HCT116 (cell line): ENCODE measurements around the gene KCNK5. TPM values are rescaled to one million over a fixed set of nuclear protein-coding genes. Genes with fewer than 3 reads are reported as not detected.

ENCODE experiments used
- ATAC-seq: fragments of 200-7000 bp; cut with Tn5 transposase; 2 replicates; pipeline ENCODE4 v1.9.1; 2020; ENCODE audit warnings: mild to moderate bottlenecking, moderate library complexity
- BruUV-seq: library from RNA; stranded (reverse); fragments of 400-500 nt; replicated peaks from 2 replicates; lab custom pipeline; 2021; lab: Mats Ljungman, UMichigan
- CTCF ChIA-PET: fragments of 300-600 bp; sonication (Branson Sonifier 250); formaldehyde crosslinking; loops from one replicate; lab custom pipeline; 2021; ENCODE audit warnings: antibody characterized with exemption; lab: Charles Lee
- POLR2A ChIA-PET: fragments of 300-600, 350-600 bp; sonication (Branson Sonifier 250); formaldehyde crosslinking; loops from one replicate; lab custom pipeline; 2021; ENCODE audit warnings: antibody characterized with exemption; lab: Charles Lee
- RAD21 ChIA-PET, 2 experiments: fragments of 300-600 bp; sonication (Branson Sonifier 250); formaldehyde crosslinking; loops; one replicate each; lab custom pipeline; 2023; ENCODE audit warnings: low total read pairs in 2 of 2; ENCODE audit not compliant: uncharacterized antibody in 2 of 2, unreplicated experiment in 2 of 2, low non-redundant PET in 1 of 2; lab: Charles Lee
- DNase-seq: peaks from one replicate; pipeline ENCODE4 v3.0.0-alpha.2; 2010; ENCODE audit warnings: low read depth, low spot score
- H2AFZ ChIP-seq: fragments of 200-600 bp; shearing (Covaris generic), sonication (generic); 2 replicates; pipeline ENCODE4 v1.6.1; 2017; ENCODE audit warnings: low read depth, mixed run types, mixed read lengths, antibody characterized with exemption, low read length; ENCODE audit not compliant: poor library complexity, severe bottlenecking
- H3K27ac ChIP-seq: 2 replicates; pipeline ENCODE4 v1.5.1; 2012; ENCODE audit warnings: low read depth, low read length
- H3K27me3 ChIP-seq: fragments of 200-600 bp; sonication (generic); 2 replicates; pipeline ENCODE4 v1.6.1; 2016; ENCODE audit warnings: mixed run types, low read length, mixed read lengths; ENCODE audit not compliant: insufficient read depth
- H3K36me3 ChIP-seq, 2 experiments: fragments of 200-500 bp in 1 of 2; fragments of 200-600 bp in 1 of 2; sonication (Bioruptor generic) in 1 of 2; sonication (generic) in 1 of 2; 2 replicates each; pipeline versions ENCODE4 v1.5.1 to v1.6.1; 2014 to 2016; ENCODE audit warnings: low read length in 2 of 2, inconsistent platforms in 1 of 2, mixed read lengths in 1 of 2, mixed run types in 1 of 2; ENCODE audit not compliant: insufficient read depth in 2 of 2, control insufficient read depth in 1 of 2
- H3K4me1 ChIP-seq, 2 experiments: fragments of 200-600 bp in 1 of 2; sonication (generic) in 1 of 2; 2 replicates each; pipeline versions ENCODE4 v1.5.1 to v1.6.1; 2012 to 2017; ENCODE audit warnings: low read length in 2 of 2, inconsistent platforms in 1 of 2, mild to moderate bottlenecking in 1 of 2, mixed read lengths in 1 of 2, mixed run types in 1 of 2, moderate library complexity in 1 of 2; ENCODE audit not compliant: insufficient read depth in 2 of 2, control insufficient read depth in 1 of 2
- H3K4me2 ChIP-seq: fragments of 200-600 bp; sonication (generic); 2 replicates; pipeline ENCODE4 v1.6.1; 2017; ENCODE audit warnings: mixed run types, low read length, mixed read lengths
- H3K4me3 ChIP-seq, 2 experiments: fragments of 200-600 bp in 1 of 2; sonication (generic) in 1 of 2; replicated peaks in 1 of 2; 2 replicates each; pipeline ENCODE4 v1.5.1; 2011 to 2016; ENCODE audit warnings: low read length in 2 of 2, control low read depth in 1 of 2, low read depth in 1 of 2, mild to moderate bottlenecking in 1 of 2, mixed read lengths in 1 of 2, mixed run types in 1 of 2
- H3K79me2 ChIP-seq: fragments of 200-600 bp; sonication (generic); 2 replicates; pipeline ENCODE4 v1.6.1; 2017; ENCODE audit warnings: mild to moderate bottlenecking, mixed run types, low read length, moderate library complexity, mixed read lengths; ENCODE audit not compliant: insufficient read depth
- H3K9ac ChIP-seq: fragments of 200-600 bp; sonication (generic); 2 replicates; pipeline ENCODE4 v1.6.1; 2016; ENCODE audit warnings: low read length, mixed read lengths
- H3K9me2 ChIP-seq: fragments of 200-600 bp; sonication (generic), shearing (Covaris generic); 2 replicates; pipeline ENCODE4 v1.6.1; 2017; ENCODE audit warnings: mixed run types, mild to moderate bottlenecking, moderate library complexity; ENCODE audit not compliant: insufficient read depth
- H3K9me3 ChIP-seq, 2 experiments: fragments of 200-500 bp in 1 of 2; fragments of 200-600 bp in 1 of 2; sonication (Bioruptor generic) in 1 of 2; sonication (generic) in 1 of 2; 2 replicates each; pipeline ENCODE4 v1.6.1; 2014 to 2017; ENCODE audit warnings: low read length in 2 of 2, mixed read lengths in 2 of 2, inconsistent platforms in 1 of 2, low read depth in 1 of 2, mild to moderate bottlenecking in 1 of 2, mixed run types in 1 of 2, moderate library complexity in 1 of 2; ENCODE audit not compliant: control insufficient read depth in 1 of 2, insufficient read depth in 1 of 2
- H4K20me1 ChIP-seq: fragments of 200-600 bp; sonication (generic), shearing (Covaris generic); 2 replicates; pipeline ENCODE4 v1.6.1; 2017; ENCODE audit warnings: mixed run types, mild to moderate bottlenecking, moderate library complexity; ENCODE audit not compliant: insufficient read depth
- ATF3 ChIP-seq: IDR thresholded peaks from 2 replicates; pipeline ENCODE4 v1.6.1; 2012
- CBX3 ChIP-seq: IDR thresholded peaks from 2 replicates; pipeline ENCODE4 v1.6.1; 2012; ENCODE audit warnings: low read depth
- CEBPB ChIP-seq: IDR thresholded peaks from 2 replicates; pipeline ENCODE4 v1.6.1; 2012; ENCODE audit warnings: low read depth
- CTCF ChIP-seq, 3 experiments: fragments of 200-600 bp in 1 of 3; sonication (generic) in 1 of 3; IDR thresholded peaks in 2 of 3; conservative IDR thresholded peaks in 1 of 3; 2 replicates each; pipeline ENCODE4 v1.5.1; 2012 to 2017; ENCODE audit warnings: low read depth in 2 of 3, low read length in 2 of 3, antibody characterized with exemption in 1 of 3, borderline replicate concordance in 1 of 3, control low read depth in 1 of 3, mild to moderate bottlenecking in 1 of 3, mixed read lengths in 1 of 3, mixed run types in 1 of 3, moderate library complexity in 1 of 3; ENCODE audit not compliant: insufficient read depth in 1 of 3
- EZH2 ChIP-seq: fragments of 200-600 bp; sonication (generic); IDR thresholded peaks from 2 replicates; pipeline ENCODE4 v1.6.1; 2017; ENCODE audit warnings: antibody characterized with exemption, mixed run types
- JUND ChIP-seq: IDR thresholded peaks from 2 replicates; pipeline ENCODE4 v1.6.1; 2012
- MAX ChIP-seq: IDR thresholded peaks from 2 replicates; pipeline ENCODE4 v1.6.1; 2012
- POLR2A ChIP-seq: IDR thresholded peaks from 2 replicates; pipeline ENCODE4 v1.7.0; 2011; ENCODE audit warnings: borderline replicate concordance; ENCODE audit not compliant: insufficient read depth, insufficient read length; ENCODE audit errors: extremely low read depth
- POLR2AphosphoS5 ChIP-seq: IDR thresholded peaks from 2 replicates; pipeline ENCODE4 v1.6.1; 2011; ENCODE audit warnings: mild to moderate bottlenecking, low read depth, low read length, moderate library complexity
- SP1 ChIP-seq: IDR thresholded peaks from 2 replicates; pipeline ENCODE4 v1.6.1; 2012; ENCODE audit warnings: low read depth
- TCF7L2 ChIP-seq: IDR thresholded peaks from 2 replicates; pipeline ENCODE4 v1.7.0; 2011; ENCODE audit warnings: borderline replicate concordance, inconsistent platforms; ENCODE audit not compliant: insufficient read depth, insufficient read length; ENCODE audit errors: extremely low read depth
- YY1 ChIP-seq: IDR thresholded peaks from 2 replicates; pipeline ENCODE4 v1.6.1; 2011; ENCODE audit warnings: low read length, low read depth, moderate library complexity, mild to moderate bottlenecking; ENCODE audit not compliant: insufficient replicate concordance; ENCODE audit errors: extremely low read depth
- ZFX ChIP-seq: fragments of 450-650 bp; IDR thresholded peaks from 2 replicates; pipeline ENCODE4 v1.6.1; 2017
- ZNF274 ChIP-seq: fragments of 200-500 bp; sonication (Bioruptor generic); IDR thresholded peaks from 2 replicates; pipeline ENCODE4 v1.6.1; 2014; ENCODE audit warnings: mild to moderate bottlenecking, low read depth, low read length, inconsistent platforms
- intact Hi-C: fragments of 100-400 bp; cut with micrococcal nuclease; formaldehyde crosslinking; loops from 2 replicates; pipeline ENCODE4 v1.10.0; 2022
- total RNA-seq: library from RNA; stranded (reverse); gene quantifications from one replicate; pipeline ENCODE4 v1.2.1, GENCODE V29; 2021; ENCODE audit not compliant: unreplicated experiment
- TF ChIP-seq, protein P1 (sequence below): IDR thresholded peaks from 2 replicates; pipeline ENCODE4 v1.6.1; 2011; ENCODE audit warnings: mild to moderate bottlenecking, low read length, moderate library complexity; ENCODE audit not compliant: insufficient replicate concordance; ENCODE audit errors: extremely low read depth

KCNK5 gene
- total RNA-seq, 1 experiment from 2014 or later, result 9.5 TPM

DNA sequence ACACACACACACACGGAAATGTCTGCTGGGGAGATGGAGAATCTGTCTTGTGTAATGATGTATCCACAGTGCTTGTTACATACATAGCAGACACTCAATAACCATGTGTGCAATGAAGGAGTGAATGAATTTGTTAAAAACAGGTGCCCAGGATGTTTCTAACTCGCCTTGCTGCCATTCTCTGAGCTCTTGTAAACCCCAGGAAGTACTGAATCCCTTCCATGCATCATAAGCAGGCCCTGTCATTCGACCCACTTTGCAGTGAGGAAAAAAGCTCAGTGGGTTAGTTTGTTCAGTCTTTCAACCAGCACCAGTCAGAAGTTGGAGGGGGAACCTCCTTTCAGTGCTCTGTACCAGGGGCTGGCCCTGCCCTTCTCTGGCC, 1.4 kb upstream of the KCNK5 start:
- Histone ChIP-seq H2AFZ (no peak overlapping the region), H4K20me1 (no peaks in the 10 kb centered on the region), H3K4me2 (no peak overlapping the region), H3K4me3 (no peak overlapping the region), H3K36me3 (no peaks in the 10 kb centered on the region), H3K4me1 (peaks cover 9 to 37% of the 10 kb centered on the region in 2 experiments; a peak in 3 of 4 replicates), H3K9me2 (no peaks in the 10 kb centered on the region), H3K27ac (no peak overlapping the region), H3K9me3 (no peaks in the 10 kb centered on the region), H3K79me2 (peaks cover 32% of the 10 kb centered on the region), H3K9ac (no peak overlapping the region), H3K27me3 (no peaks in the 10 kb centered on the region)
- DNase-seq, result no peak
- RAD21 ChIA-PET, result no interaction called here
- CTCF ChIA-PET, result interaction anchor here (3.2 kb wide), 1 partner anchor 72 kb away, joined by 14 read pairs; no protein-coding TSS in a partner anchor
- intact Hi-C loops, result no loop called here
- no TSS peak for BruUV-seq
- ATAC-seq, result no peak
- TF ChIP-seq CTCF (IDR thresholded peaks at IDR 0.05 in 2 of 3, conservative IDR thresholded peaks at IDR 0.05 in 1 of 3; ENCODE audit: borderline replicate concordance in 1 of 3, insufficient read depth in 1 of 3, low read depth in 2 of 3, low read length in 2 of 3), result no peak
- no peak for TF ChIP-seq JUND
- TF ChIP-seq EZH2, result no peak
- no peak for TF ChIP-seq ZFX
- no peak for TF ChIP-seq SP1
- no peak for TF ChIP-seq POLR2A
- no peak for TF ChIP-seq CBX3
- no peak for TF ChIP-seq ZNF274
- no peak for TF ChIP-seq CEBPB
- TF ChIP-seq YY1, result no peak
- no peak for TF ChIP-seq TCF7L2
- no peak for TF ChIP-seq ATF3
- TF ChIP-seq POLR2AphosphoS5, result no peak
- TF ChIP-seq, protein P1, sequence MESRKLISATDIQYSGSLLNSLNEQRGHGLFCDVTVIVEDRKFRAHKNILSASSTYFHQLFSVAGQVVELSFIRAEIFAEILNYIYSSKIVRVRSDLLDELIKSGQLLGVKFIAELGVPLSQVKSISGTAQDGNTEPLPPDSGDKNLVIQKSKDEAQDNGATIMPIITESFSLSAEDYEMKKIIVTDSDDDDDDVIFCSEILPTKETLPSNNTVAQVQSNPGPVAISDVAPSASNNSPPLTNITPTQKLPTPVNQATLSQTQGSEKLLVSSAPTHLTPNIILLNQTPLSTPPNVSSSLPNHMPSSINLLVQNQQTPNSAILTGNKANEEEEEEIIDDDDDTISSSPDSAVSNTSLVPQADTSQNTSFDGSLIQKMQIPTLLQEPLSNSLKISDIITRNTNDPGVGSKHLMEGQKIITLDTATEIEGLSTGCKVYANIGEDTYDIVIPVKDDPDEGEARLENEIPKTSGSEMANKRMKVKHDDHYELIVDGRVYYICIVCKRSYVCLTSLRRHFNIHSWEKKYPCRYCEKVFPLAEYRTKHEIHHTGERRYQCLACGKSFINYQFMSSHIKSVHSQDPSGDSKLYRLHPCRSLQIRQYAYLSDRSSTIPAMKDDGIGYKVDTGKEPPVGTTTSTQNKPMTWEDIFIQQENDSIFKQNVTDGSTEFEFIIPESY, result no peak
- no peak for TF ChIP-seq MAX
- POLR2A ChIA-PET, result no interaction called here
